GM10847 (cell line): ENCODE measurements around the gene TMEM204.

Experiments
- POLR2A ChIP-seq: IDR thresholded peaks from 2 replicates; pipeline ENCODE4 v1.6.1; 2011; ENCODE audit not compliant: insufficient read length; ENCODE audit errors: extremely low read depth

The TMEM204 gene

GRCh38 chr16:1525871-1526607 is 7.4 kb upstream of the TMEM204 start:
- no peak for TF ChIP-seq POLR2A

DNA sequence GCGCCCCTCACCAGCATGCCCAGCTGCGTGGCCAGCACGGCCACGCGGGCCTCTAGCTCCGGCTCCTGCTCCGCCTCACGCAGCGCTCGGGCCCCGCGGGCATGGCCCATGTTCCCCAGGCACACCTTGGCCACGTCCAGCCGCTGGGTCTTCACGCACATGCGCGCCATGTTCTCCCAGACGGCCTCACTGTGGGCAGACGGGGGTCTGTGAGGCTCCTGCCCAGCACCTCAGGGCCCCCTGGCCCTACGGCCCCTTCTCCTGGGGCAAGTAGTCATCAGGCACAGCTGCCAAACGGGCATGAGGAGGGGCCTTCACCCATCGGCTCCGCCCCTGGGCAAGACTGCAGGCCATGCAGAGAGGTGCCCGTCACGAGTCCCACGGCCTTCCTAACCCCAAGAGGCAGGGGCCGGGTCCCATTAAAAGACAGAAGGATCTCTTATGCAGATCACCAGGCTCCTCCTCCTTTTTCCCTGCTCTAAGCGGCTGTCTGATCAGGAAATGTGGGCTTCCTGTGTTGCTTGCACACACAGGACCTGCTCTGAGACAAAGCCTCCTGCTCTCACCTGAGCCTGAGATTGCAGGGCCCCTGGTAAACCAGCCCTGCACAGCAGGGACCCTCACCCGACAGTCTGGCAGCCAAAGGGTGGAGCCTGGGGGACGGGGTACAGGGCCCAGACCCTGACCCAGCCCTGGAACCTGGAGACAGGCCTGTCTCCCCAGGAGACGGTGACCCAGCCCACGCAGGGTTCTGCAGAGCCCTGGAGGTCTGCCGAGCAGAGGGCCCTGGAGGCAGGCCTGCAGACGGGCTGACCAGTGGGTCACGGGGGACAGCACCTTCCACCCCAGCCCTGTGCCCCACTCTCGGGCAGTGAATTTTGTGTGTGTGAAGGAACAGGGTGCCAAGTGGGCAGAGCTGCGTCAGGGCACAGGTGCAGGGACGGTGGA is 6.6 kb upstream of the TMEM204 start:
- no peak for TF ChIP-seq POLR2A

- TF ChIP-seq POLR2A = no peak
Observed at GRCh38 chr16:1527836-1528811, 5.3 kb upstream of the TMEM204 start.

- no peak for TF ChIP-seq POLR2A
Observed at GRCh38 chr16:1528921-1529537, 4.4 kb upstream of the TMEM204 start.

- no peak for TF ChIP-seq POLR2A
Observed at GRCh38 chr16:1530349-1530882, 3.0 kb upstream of the TMEM204 start.

DNA sequence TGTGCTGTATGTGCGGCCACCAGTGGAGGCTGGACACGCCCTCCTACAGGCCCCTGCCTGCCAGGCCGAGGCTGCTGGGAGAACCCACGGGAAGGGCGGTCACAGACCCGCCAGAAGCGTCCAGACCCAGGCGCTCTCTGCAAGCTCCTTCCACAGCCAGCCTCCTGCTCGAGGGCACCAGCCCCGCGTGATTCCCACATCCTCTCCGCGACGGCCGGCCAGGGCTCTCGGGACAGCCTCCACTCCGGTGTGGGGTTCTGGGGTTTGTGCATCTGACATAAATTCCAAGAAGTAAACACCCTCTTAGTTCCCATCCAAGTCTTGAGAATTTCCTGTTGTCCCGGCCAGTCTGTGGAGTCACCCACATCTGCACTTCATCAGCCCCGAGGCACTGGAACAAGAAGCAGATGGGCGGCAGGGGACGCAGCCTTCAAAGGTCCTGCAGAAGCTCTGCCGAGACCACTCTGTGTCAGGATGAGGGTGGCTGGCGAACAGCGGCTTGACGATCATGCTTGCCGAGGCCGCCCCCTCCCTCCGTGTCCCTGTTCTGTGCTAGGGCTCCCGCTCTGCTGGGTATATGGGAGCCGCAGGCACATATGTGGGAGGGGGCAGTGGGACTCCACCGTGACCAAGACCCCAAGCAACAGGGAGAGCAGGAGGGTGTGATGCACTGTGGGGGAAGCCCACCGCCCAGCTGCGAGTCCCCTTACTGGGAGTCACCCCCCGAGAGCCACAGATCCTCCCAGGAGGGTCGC is 2.4 kb upstream of the TMEM204 start:
- TF ChIP-seq POLR2A = no peak

DNA sequence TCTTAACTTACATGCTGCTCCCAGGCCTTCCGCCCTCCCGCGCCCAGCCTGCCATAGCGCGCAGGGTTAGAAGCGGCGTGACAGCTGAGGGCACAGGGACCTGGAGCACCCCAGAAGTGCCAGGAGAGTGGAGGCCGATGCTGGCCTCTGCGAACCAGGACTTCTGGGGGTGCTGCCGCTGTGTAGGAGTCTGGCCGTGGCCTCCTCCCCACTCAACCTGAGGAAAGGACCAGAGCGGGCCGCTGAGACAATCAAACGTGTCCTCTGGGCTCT is 1.9 kb upstream of the TMEM204 start:
- TF ChIP-seq POLR2A = no peak

DNA sequence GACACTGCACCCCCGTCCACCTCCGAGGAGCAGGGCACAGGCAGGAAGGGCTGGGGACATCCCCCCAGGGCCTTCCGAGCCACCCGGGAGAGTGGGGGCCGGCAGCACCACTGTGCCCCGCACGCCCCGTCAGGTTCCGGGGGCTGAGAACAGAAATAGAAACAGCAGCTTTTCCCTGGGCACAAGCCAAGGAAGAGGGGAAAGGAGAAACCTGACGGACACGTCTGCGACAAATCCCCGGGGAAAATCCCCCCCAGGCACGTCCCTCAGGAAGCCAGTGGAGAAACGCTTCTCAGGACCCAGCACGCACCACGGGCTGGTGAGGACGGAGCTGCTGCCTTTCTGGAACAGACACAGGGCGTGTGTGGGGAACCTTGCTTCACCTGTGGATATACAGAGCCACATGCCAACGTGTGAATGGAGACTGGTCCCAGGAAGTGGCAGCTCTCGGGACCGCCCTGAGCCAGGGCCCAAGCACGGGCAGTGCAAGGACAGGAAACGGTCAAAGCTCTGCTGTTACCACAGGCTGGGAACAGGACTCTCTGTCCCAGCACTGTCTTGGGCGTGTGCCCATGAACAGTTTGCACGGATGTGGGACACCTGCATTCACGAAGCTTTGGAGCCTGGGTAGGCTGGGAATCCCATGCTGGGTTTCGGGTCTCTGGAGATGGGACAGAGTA is 1.2 kb upstream of the TMEM204 start:
- no peak for TF ChIP-seq POLR2A

GRCh38 chr16:1532771-1533170 is 695 bp upstream of the TMEM204 start:
- TF ChIP-seq POLR2A = no peak

DNA sequence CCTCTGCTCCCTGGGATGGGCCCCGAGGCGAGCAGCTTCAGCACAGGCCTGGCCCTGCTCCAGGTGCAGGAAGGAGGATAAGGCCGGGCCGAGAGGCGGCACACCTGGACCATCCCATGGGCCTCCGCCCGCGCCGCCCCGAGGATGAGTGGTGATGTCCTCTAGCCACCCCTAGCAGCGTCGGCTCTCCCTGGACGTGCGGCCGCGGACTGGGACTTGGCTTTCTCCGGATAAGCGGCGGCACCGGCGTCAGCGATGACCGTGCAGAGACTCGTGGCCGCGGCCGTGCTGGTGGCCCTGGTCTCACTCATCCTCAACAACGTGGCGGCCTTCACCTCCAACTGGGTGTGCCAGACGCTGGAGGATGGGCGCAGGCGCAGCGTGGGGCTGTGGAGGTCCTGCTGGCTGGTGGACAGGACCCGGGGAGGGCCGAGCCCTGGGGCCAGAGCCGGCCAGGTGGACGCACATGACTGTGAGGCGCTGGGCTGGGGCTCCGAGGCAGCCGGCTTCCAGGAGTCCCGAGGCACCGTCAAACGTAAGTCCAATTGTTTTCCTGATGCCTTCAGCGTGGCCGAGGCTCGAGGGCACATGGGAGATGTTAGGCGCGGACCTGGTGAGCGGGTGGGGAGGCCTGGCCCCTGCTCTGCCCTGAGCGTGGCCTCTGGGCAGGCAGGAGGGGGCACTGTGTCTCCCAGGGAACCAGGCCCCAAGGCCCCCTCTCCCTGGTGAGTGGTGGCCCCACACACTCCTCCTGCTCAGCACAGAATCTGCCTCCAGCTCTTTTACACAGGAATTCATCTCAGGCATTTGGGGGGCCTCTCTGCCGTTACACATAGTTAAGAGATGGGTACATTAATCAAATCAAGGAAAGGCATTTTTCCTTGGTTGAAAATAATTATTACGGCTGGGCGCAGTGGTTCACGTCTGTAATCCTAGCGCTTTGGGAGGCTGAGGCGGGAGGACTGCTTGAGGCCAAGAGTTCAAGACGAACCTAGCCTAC is 855 bp downstream of the TMEM204 start:
- no peak for TF ChIP-seq POLR2A

GRCh38 chr16:1535391-1536291 is 2.2 kb downstream of the TMEM204 start:
- no peak for TF ChIP-seq POLR2A
